Measurements from ENCODE around the gene DNAH8.
A peak's percentile ranks its signal among the peaks of the same experiment; 100 is the strongest.
"Not testable (repeated sequence)": the region's sequence is repeated elsewhere in the genome, so short reads cannot be mapped to it uniquely, and the experiment has no call there.

Gene DNAH8

GRCh38 chr6:38846844-38847243 lies 131.7 kb downstream of the DNAH8 start:
- no peak for FAIRE-seq

- FAIRE-seq, result no peak
Measured at GRCh38 chr6:38847497-38847896, 132.4 kb downstream of the DNAH8 start.

GRCh38 chr6:38848760-38849159 lies 133.6 kb downstream of the DNAH8 start:
- FAIRE-seq, result no peak

GRCh38 chr6:38852215-38852614 lies 137.1 kb downstream of the DNAH8 start:
- FAIRE-seq, result no peak

GRCh38 chr6:38853236-38853635 lies 138.1 kb downstream of the DNAH8 start:
- no peak for FAIRE-seq

GRCh38 chr6:38856492-38856891 lies 141.4 kb downstream of the DNAH8 start:
- no peak for FAIRE-seq

GRCh38 chr6:38857815-38858214 lies 142.7 kb downstream of the DNAH8 start:
- no peak for FAIRE-seq

GRCh38 chr6:38860041-38860440 lies 144.9 kb downstream of the DNAH8 start:
- FAIRE-seq, result no peak

GRCh38 chr6:38861926-38862401 lies 146.9 kb downstream of the DNAH8 start:
- FAIRE-seq, result no peak

GRCh38 chr6:38865521-38866174 lies 150.5 kb downstream of the DNAH8 start:
- no peak for FAIRE-seq

- no peak for FAIRE-seq
Measured at GRCh38 chr6:38867726-38868125, 152.6 kb downstream of the DNAH8 start.

GRCh38 chr6:38871741-38872568 lies 156.8 kb downstream of the DNAH8 start:
- FAIRE-seq, result peak; percentile 29

- no peak for FAIRE-seq
Measured at GRCh38 chr6:38873001-38873400, 157.9 kb downstream of the DNAH8 start.

- not testable (repeated sequence) for FAIRE-seq
Measured at GRCh38 chr6:38873816-38874215, 158.7 kb downstream of the DNAH8 start.

GRCh38 chr6:38876475-38876874 lies 161.4 kb downstream of the DNAH8 start:
- no peak for FAIRE-seq

- FAIRE-seq, result no peak
Measured at GRCh38 chr6:38877721-38878120, 162.6 kb downstream of the DNAH8 start.

GRCh38 chr6:38882157-38882556 lies 167.0 kb downstream of the DNAH8 start:
- no peak for FAIRE-seq

- FAIRE-seq, result no peak
Measured at GRCh38 chr6:38897507-38897906, 182.4 kb downstream of the DNAH8 start.

- no peak for FAIRE-seq
Measured at GRCh38 chr6:38901802-38902522, 186.9 kb downstream of the DNAH8 start.

GRCh38 chr6:38906582-38906981 lies 191.5 kb downstream of the DNAH8 start:
- no peak for FAIRE-seq

- FAIRE-seq, result no peak
Measured at GRCh38 chr6:38907264-38907663, 192.2 kb downstream of the DNAH8 start.

- no peak for FAIRE-seq
Measured at GRCh38 chr6:38909015-38909730, 194.1 kb downstream of the DNAH8 start.

- FAIRE-seq, result no peak
Measured at GRCh38 chr6:38910207-38910606, 195.1 kb downstream of the DNAH8 start.
